IPS-18c (cell line): ENCODE results near the gene BMAL1.

ENCODE experiments used
- H3K4me3 ChIP-seq: 2 replicates; pipeline ENCODE4 v1.7.0; 2013; ENCODE audit warnings: low read depth, mild to moderate bottlenecking, low read length, moderate library complexity; ENCODE audit not compliant: insufficient read depth
- H3K9me3 ChIP-seq: one replicate; pipeline ENCODE4 v1.6.1; 2013; ENCODE audit warnings: mild to moderate bottlenecking, low read length, moderate library complexity; ENCODE audit not compliant: control insufficient read depth, insufficient read depth

The BMAL1 gene

DNA sequence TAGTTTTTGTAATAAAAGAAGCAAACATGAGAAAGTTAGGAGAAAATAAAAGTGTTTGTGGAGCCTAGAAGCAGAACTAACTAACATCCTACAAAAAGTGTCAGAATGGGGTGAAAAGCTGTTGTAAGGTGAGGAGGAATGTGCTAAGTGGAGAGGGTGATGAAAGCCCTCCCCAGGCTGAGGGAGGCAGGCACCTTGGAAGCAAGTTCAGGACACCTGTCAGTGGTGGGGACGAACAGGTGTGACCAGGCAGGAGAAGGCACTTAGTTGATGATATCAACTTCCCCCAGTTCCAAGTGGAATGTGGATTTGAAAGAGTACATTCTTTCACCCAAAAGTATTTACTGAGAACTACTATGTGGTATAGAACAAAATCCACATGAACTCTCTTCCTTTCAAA, 18.7 kb upstream of the BMAL1 start:
- H3K4me3 ChIP-seq, result no peak overlapping the region
- no peaks in the 10 kb centered on the region for H3K9me3 ChIP-seq

DNA sequence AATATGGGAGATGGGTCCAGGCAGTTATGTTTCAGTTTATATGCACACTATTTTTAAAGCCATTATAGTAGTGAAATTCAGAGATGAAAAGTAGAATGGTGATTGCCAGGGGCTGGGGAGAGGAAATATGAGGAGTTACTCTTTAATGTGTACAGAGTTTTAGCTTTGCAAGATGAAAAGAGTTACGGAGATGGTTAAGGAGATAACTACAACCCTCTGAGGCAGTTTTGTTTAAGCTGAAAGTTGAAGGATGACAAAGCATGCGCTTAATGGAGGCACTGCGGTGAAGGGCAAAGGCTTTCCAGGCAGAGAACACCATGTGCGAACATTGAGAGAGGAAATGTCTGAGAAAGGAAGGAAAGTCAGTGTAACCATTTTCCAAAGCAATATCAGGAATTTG, 18.2 kb upstream of the BMAL1 start:
- Histone ChIP-seq H3K4me3 (no peak overlapping the region), H3K9me3 (no peaks in the 10 kb centered on the region)

DNA sequence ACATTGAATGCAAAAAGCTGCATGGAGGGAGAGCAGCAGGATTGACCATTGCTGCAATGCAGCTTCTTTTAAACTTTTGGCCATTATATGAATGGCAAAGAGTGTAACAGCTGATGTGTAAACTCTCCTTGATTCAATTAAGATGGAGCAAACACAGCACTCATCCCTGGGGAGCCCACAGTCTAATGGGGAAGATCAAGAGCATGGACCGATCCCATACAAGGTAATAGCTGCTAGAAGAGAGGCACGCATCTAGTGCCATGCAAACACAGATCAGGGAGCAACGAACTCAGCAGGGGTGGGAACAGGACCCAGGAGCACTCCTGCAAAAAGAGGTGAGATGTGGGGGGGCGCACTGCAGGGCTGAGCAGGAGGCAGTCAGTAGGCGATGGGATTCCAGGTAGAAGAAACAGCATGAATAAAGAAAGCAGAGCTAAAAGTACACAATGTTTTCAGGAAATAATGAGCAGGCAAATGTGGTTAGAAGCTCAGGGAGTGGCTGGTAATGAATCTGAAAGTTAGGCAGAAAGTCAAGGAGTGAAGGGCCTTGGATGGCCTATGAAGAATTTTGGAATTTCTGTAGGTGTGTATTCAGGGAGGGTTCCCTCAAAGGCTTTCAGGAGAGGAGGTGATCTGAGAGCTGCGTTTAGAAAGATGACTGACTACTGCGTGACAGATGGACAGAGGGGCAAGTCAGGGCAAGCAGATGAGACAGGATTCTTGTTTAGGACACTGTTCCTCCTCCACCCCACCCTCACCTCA, 17.2 kb upstream of the BMAL1 start:
- no peak overlapping the region for H3K4me3 ChIP-seq

DNA sequence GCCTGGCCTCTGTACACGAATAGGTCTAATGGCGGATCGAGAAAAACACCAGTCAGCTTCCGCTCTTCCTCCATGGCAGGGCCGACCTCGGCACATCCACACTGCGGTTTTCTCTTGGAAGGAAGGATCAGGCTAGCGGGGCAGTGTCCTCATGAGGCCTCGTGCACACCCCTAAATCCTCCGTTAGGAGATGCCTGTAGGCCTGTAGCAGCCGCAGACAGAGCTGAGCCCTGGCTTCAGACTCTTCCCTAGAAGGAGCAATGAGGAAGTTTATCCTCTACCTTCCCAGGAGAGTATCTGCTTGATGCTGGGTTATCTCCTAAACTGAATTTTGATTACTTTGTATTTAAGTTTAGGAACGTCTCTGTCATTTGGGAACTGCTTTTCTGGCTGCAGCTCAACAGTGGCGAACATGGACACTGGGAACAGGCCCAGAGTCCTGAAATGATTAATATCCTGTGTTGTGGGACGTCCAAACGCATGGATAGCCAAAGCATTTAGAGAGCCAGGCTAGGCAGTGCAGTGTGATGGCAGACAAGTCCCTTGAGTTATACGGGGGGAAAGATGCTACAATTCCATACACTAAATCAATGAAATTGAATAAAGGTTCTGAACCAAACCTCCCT, 16.5 kb upstream of the BMAL1 start:
- H3K4me3 ChIP-seq, result no peak overlapping the region
- H3K9me3 ChIP-seq, result no peaks in the 10 kb centered on the region

More for the DNA sequence above, 17.2 kb upstream of the BMAL1 start:
- H3K9me3 ChIP-seq, result no peaks in the 10 kb centered on the region

DNA sequence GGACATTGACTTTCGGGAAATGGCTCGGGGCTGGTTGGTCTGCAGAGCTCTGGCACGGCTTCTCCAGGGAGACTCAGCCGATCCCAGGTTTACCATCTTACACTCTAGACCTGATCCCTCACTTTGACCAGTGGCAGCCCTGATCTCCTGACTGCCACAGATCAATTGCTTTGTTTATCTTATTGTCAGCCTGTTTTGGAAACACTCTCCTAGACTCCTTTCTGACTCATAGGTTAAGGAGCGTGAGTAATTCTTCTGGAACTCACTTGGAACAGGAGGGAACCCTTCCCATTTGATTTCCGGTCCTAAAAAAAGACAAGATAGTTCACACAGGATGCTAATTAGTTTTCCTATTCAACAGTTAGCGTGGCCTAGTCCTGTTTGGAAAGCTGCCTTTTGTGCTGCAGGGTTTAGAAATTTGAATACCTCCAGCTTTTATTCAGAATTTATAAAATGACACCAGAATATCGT, 16.0 kb upstream of the BMAL1 start:
- H3K4me3 ChIP-seq, result no peak overlapping the region
- H3K9me3 ChIP-seq, result no peaks in the 10 kb centered on the region

DNA sequence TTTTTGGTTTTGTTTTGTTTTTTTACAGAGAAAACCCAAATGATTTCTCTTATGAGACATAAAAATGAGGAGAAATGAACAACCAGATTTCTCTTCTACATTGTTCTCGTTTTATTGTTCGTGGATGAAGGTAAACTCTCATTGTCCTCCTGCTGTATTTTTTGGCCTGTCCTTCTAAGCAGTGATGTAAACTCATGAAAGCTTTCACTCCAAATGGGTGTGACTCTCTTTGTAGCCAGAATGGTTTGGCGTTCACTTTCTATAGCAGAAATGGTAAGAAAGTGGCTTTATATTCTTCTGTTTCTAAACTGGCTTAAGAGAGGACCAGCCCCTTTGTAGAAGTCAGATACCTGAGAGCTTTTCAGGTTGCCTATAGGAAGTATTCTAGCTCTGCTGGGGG, 15.5 kb upstream of the BMAL1 start:
- Histone ChIP-seq H3K4me3 (no peak overlapping the region), H3K9me3 (no peaks in the 10 kb centered on the region)

DNA sequence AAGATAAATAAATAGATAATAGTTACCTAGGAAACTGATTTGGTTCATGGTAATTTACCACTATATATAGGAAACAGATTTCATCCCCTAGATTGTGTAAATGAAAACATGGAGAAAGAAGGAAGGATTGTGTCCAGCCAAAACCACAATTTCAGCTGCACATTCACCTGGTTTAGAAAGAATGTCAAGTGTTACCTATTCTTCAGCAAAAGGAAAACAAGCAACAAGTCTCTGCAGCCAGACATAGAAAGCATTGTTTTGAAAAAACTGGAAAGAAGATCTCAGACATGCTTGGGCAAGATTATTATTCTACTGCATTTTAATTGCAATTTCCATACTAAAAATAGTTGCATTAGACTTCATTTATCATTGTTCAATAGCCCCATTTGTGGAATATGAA, 8.8 kb upstream of the BMAL1 start:
- Histone ChIP-seq H3K4me3 (no peak overlapping the region), H3K9me3 (no peaks in the 10 kb centered on the region)

DNA sequence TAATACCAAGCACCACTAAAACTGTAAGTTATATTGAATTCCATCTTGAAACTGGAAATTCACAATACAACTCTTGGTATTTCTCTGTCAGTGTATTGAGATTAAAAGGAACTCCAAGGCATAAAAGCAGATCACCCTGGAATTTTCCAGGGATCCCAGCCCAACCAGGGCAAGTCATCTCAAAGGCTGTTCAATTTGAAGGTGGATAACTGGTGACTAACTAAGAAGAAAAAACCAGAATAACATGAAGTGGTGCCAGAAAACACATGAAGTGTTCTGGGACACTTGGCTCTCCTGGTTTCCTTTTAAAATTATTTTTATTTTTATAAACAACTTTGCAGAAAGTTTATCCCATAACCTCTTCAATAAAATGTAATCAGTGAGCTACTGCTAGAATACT, 7.8 kb upstream of the BMAL1 start:
- no peaks in the 10 kb centered on the region for H3K9me3 ChIP-seq
- H3K4me3 ChIP-seq, result no peak overlapping the region

DNA sequence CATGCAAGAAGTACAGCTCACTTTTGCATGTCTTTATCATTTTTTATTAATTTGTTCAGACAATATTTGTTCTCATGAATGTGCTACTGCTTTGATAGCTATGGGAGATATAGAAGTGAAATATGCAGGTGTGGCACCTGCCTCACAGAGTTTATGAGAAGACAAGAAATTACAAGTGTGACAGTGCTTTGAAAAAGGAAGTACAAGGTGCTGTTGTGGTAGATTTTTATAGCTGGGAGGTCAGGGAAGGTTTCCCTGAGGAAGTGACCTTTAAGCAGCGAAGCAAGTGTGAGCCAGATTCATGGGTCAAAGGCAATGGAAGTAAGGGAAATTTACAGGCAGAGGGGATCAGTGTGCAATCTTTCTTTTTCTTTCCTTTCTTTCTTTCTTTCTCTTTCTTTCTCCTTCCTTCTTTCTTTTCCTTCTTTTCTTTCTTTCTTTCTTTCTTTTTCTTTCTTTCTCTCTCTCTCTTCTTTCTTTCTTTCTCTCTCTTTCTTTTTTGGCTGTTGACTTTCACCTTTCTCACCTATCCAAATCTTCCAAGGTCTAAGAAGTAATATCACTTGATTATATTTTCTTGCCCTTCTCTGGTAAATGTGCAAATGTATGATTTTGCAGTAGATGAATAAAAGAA, 6.4 kb upstream of the BMAL1 start:
- no peak overlapping the region for H3K4me3 ChIP-seq

DNA sequence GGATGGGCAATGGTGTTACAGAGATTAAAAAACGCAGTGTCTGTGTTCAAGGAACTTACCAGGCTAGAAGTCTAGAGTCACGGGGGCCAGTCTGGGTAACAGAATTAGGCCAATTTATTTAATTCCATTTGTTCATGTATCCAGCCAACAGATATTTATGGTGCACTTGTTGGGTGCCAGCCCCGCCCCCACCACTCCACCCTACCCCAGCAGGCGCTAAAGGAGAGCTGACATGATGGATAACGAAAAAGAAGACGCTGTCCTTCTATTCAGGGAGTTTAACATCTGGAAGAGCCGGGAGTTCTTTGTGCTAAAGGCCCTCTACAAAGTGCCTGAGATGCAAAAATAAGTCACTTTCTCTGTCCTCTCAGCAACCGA, 1.1 kb upstream of the BMAL1 start:
- H3K9me3 ChIP-seq, result no peaks in the 10 kb centered on the region
- peak overlapping the region; percentile 79 for H3K4me3 ChIP-seq

More for the DNA sequence above, 6.4 kb upstream of the BMAL1 start:
- no peaks in the 10 kb centered on the region for H3K9me3 ChIP-seq

DNA sequence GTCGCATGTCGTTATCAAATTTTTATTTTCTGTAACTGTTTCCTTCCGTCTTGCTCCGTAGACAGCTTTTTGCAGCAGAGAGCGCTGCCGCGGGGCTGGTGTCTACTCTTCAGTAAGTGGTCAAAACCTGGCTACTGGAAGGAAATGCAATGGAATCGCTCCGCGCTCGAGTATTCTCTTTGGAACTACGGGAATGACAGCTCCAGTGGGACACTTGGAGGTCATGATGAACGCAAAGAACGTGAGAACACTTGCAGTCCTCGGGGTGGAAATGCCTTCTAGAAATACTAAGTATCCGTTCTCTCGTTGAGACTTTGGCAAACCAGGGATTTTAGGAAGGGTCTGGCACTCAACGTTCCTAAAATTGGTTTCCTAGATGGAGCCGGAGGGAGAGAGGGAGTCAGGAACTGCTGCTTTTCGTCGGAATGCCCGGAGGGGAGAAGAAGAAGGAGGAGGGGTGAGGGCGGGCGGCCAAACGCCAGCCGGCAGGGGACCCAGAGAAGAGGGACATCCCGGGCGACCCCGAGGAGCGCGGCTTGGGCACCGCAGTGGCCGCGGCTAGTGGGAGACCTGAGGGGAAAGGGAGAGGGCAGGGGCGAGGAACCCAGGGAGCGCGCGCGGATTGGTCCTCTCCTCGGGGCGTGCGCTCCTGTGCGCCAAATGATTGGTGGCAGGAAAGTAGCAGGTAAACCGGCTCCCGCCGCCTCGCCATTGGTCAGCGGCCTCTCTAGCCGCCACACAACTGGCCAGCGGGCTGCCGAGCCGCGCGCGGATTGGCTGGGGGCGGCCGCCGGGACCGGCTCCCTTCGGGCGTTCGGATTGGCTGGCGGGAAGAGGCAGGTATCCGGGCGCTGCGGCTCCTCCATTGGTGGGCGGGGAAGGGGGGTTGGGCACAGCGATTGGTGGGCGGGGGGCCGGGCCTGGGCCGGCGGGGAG, 490 bp upstream of the BMAL1 start:
- Histone ChIP-seq H3K9me3 (no peaks in the 10 kb centered on the region), H3K4me3 (peak overlapping the region; percentile 79)

DNA sequence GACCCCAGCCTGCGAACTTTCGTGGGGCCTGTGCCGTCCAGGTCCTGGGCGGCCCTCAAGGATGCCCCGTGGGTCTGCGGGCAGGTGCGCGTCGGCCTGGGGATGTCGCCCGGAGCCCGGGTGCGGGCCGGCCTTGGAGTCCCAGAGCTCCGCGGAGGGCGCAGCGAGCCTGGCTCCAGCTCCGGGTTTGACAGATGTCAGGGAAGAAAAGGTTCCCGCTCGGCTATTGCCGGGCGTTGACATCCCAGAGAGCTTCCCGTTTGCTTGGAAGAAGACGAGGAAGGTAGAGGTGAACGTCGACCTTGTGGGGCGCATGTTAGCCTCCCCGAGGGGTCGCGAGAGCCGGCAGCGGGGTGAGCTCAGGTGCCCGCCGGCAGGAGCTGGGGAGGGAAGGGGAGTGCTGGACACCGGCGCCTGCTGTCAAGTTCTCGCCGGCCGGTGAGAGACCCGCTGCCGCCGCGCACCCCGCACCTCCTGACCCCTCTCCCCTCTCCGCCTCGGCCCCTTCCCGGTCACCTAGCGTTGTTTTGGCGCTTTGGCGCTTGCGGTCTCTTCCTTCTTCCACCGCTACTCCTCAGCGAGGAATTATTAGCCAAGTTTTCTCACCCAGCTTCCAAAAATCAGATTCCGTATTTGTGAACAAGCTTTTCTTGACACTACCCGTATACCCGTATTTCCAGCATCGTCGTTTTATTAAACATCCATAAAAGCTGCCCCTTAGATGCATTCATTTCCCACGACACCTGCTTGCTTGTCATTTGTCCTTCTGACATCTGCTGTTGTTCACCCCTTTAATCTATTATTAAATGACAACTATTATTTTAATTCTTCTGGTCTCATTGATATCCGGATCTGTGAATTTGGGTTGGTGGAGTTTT, 1.3 kb downstream of the BMAL1 start:
- H3K4me3 ChIP-seq, result peak overlapping the region; percentile 71
- peaks cover 5% of the 10 kb centered on the region for H3K9me3 ChIP-seq

DNA sequence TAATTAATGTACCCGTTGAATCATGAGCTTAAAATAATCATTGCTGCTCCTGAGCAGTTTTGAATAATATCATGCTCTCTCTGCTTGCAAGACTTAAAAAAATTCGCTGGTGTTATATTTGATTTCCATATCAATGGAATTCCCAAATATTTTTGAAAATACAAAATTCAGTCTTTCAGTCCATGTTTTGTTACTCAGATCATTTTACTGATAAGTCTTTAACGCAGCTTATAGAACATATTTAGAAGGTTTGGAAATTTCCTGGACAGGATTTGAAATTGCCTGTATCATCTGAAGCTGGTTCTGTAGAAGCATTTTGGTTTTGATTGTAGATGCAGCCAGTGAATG, 1.9 kb downstream of the BMAL1 start:
- Histone ChIP-seq H3K4me3 (peak overlapping the region; percentile 71; the same call in 1 of the 2 replicates), H3K9me3 (peaks cover 6% of the 10 kb centered on the region)

DNA sequence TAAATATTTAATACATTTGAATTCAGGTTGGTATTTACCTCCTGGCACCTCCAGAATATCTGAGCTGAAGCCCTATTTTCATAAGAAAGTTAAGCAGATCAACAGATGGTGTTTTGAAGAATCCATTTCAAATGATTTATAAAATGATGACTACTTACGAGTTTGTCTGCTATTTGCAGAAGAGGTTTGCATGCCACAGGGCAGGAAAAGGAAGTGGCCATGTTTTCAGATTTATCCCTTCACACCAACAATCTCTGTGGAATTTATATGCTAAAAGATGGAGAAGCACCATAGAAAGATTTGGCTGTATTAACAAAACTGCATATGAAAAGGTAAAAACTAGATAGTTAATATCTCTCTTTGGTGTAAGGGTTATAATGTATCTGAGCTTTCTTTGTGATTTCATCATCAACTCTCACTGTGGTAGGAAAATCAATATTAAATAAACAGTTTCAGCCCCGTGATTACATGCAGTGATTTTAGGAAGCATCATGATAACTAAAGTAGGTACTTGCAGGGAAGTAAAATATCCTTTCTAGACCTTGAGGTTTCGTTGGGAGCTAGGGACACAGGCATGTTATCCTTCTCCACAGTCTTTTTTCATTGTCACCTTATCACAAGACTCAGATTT, 2.6 kb downstream of the BMAL1 start:
- peaks cover 6% of the 10 kb centered on the region for H3K9me3 ChIP-seq
- no peak overlapping the region for H3K4me3 ChIP-seq

DNA sequence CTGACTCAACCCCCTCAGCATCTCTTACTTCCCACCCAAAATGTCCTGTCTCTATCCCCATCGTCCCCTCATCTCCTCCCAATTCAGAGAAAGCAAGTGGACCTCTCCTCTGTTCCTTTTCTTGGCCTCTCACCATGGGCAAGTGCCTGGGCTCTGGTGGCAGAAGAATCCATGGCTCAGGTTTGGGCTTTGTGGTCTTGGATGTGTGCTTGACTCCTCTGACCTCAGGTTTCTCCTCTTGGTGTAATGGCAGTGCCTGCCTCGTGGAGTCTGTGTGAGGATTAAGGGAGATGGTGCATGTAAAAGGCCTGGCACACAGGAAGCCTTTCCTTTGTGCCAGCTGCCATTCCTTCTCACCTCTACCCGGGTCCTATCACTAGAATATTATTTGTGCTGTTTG, 3.2 kb downstream of the BMAL1 start:
- H3K9me3 ChIP-seq, result peaks cover 6% of the 10 kb centered on the region
- no peak overlapping the region for H3K4me3 ChIP-seq

DNA sequence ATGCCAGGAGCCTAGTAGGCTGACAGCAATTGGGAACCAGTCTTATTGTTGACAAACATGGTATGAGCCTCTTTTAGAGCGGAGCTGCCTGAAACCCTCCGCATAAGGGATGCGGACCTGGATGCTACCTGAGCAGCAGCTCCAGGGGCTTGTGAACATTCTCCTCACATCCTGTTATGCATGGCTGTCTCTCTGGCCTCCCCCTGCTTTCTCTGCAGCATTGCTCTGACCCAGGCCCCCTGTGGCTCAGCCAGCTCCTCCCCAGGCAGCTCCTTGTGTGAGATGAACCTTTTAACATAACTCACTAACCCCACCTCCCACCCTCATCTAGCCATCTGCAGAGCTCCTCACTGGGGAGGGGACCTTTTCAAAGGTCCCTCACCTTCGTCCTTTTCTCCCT, 6.0 kb downstream of the BMAL1 start:
- no peak overlapping the region for H3K4me3 ChIP-seq

More for the DNA sequence above, 6.0 kb downstream of the BMAL1 start:
- H3K9me3 ChIP-seq, result peaks cover 6% of the 10 kb centered on the region
